ENCODE data around the gene TH. TPM values are rescaled to one million over a fixed set of nuclear protein-coding genes. Genes with fewer than 3 reads are reported as not detected.

TH gene
- total and polyA plus RNA-seq, 2 of the 8 experiments (the other 6 are each of a cell fraction or from before 2014, with no cell fraction given) = 0.09 TPM; not detected in 1

DNA sequence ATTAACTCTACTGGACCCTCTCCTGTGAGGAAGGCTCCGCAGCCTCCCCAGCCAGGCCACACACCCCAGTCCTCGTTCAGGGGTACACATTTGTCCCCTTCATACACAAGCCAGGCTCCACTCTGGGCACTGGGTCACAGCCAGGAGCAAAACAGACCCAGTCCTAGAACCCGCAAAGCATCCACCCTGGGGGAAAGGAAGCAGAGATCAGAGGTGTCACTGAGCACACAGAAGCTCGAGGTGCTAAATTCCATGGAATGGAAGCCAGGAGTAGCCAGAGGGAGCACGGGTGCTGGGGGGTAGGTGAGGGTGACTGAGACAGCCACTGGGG lies 43.6 kb upstream of the TH start:
- Histone ChIP-seq H4K5ac (ENCODE audit: insufficient read length, low read depth, low read length) (no peak overlapping the region), H2BK12ac (ENCODE audit: low read depth, low read length) (no peak overlapping the region), H2BK15ac (ENCODE audit: low read length) (no peak overlapping the region), H4K8ac (ENCODE audit: extremely low read depth, insufficient read depth, low read length) (no peak overlapping the region), H4K20me1 (replicated peaks in 1 of 2; ENCODE audit: control insufficient read depth in 1 of 2, insufficient read depth in 2 of 2, low read length in 2 of 2) (peaks cover 0 to 4% of the 10 kb centered on the region in 2 experiments), H2AK5ac (ENCODE audit: low read depth, low read length) (no peak overlapping the region), H2BK20ac (ENCODE audit: low read length) (no peak overlapping the region), H3K18ac (ENCODE audit: extremely low read depth, low read length) (no peak overlapping the region), H2AFZ (ENCODE audit: low read length) (no peak overlapping the region), H2BK5ac (ENCODE audit: low read depth, low read length) (no peak overlapping the region), H3K4me3 (ENCODE audit: extremely low read depth in 1 of 4, insufficient read depth in 2 of 4, low read depth in 3 of 4, low read length in 4 of 4) (no peak overlapping the region), H3K56ac (replicated peaks; ENCODE audit: insufficient read length, low read depth, low read length) (no peak overlapping the region), H3K23ac (ENCODE audit: insufficient read length) (no peak overlapping the region), H3K79me2 (ENCODE audit: control insufficient read depth in 1 of 2, insufficient read depth in 2 of 2, low read length in 2 of 2) (no peaks in the 10 kb centered on the region), H3K4ac (replicated peaks; ENCODE audit: insufficient read length, low read depth, low read length) (no peak overlapping the region), H3K9ac (replicated peaks in 1 of 4; ENCODE audit: extremely low read depth in 1 of 4, low read depth in 3 of 4, low read length in 3 of 4) (no peak overlapping the region), H3K4me1 (replicated peaks in 1 of 4; ENCODE audit: control insufficient read depth in 3 of 4, insufficient read depth in 4 of 4, low read length in 3 of 4) (peaks cover 5 to 14% (median 12%) of the 10 kb centered on the region in 4 experiments), H3K36me3 (ENCODE audit: control insufficient read depth in 2 of 4, insufficient read depth in 4 of 4, low read length in 3 of 4) (no peaks in the 10 kb centered on the region), H3K14ac (ENCODE audit: insufficient read length) (no peak overlapping the region), H3K79me1 (ENCODE audit: low read depth, low read length) (no peaks in the 10 kb centered on the region; the same call in 1 of the 2 replicates), H2BK120ac (replicated peaks; ENCODE audit: low read depth, low read length) (no peak overlapping the region), H3K4me2 (ENCODE audit: insufficient read depth in 1 of 2, low read depth in 2 of 2, low read length in 2 of 2) (no peak overlapping the region), H3K23me2 (ENCODE audit: low read depth, low read length) (peaks cover 3% of the 10 kb centered on the region; the same call in 1 of the 2 replicates), H3K27ac (ENCODE audit: low read depth, low read length) (no peak overlapping the region), H3K9me3 (ENCODE audit: insufficient read depth in 2 of 2, low read depth in 1 of 2, low read length in 1 of 2) (no peaks in the 10 kb centered on the region), H3K27me3 (replicated peaks in 1 of 4; ENCODE audit: control insufficient read depth in 3 of 4, extremely low read depth in 1 of 4, insufficient read depth in 3 of 4, low read length in 3 of 4) (peaks cover 0 to 27% (median 6%) of the 10 kb centered on the region in 4 experiments; a peak in 4 of 7 replicates), H4K91ac (replicated peaks; ENCODE audit: insufficient read length, low read length) (no peak overlapping the region)
- no peak for DNase-seq (ENCODE audit: low read depth in 1 of 2, low spot score in 2 of 2)
- no peak for FAIRE-seq
- ChIA-PET CTCF (ENCODE audit: partially characterized antibody) (interaction anchor here (3.1 to 4.9 kb wide), 2 partner anchors 17 to 21 kb away, joined by 12 to 15 read pairs; no protein-coding TSS in a partner anchor), POLR2A (ENCODE audit: partially characterized antibody) (interaction anchor here (1.1 kb wide), 1 partner anchor 20 kb away, joined by 3 read pairs; no protein-coding TSS in a partner anchor)
- 85% methylated on average over 5 of the region's 5 CpGs; no CpG with 5 or more reads in 1 of the 2 experiments for WGBS, 2 experiments (ENCODE audit: extremely low coverage in 1 of 2, insufficient coverage in 1 of 2, insufficient read length in 1 of 2, insufficient replicate concordance in 2 of 2, low coverage in 1 of 2, low lambda C conversion rate in 2 of 2, missing lambda C conversion rate in 1 of 2)
- TF ChIP-seq USF2 (IDR thresholded peaks at IDR 0.05; ENCODE audit: low read length) (no peak), CEBPB (IDR thresholded peaks at IDR 0.05; ENCODE audit: low read depth, low read length) (no peak), TEAD4 (IDR thresholded peaks at IDR 0.05; ENCODE audit: low read depth, low read length) (no peak), KDM4A (IDR thresholded peaks at IDR 0.05; ENCODE audit: low read depth, low read length, severe bottlenecking) (no peak), JUND (IDR thresholded peaks at IDR 0.05; ENCODE audit: low read length) (no peak), EGR1 (IDR thresholded peaks at IDR 0.05; ENCODE audit: borderline replicate concordance, low read depth, low read length) (no peak), SIX5 (IDR thresholded peaks at IDR 0.05; ENCODE audit: low read depth, low read length) (no peak), JUN (IDR thresholded peaks at IDR 0.05; ENCODE audit: low read depth, low read length) (no peak), HDAC6 (IDR thresholded peaks at IDR 0.05; ENCODE audit: low read depth, low read length) (no peak), MAFK (IDR thresholded peaks at IDR 0.05; ENCODE audit: low read depth, low read length) (no peak), POLR2AphosphoS5 (IDR thresholded peaks at IDR 0.05; ENCODE audit: low read depth, low read length) (no peak), CTBP2 (IDR thresholded peaks at IDR 0.05; ENCODE audit: borderline replicate concordance, insufficient read depth, insufficient read length, low read length) (no peak)
- TF ChIP-seq, protein P1, sequence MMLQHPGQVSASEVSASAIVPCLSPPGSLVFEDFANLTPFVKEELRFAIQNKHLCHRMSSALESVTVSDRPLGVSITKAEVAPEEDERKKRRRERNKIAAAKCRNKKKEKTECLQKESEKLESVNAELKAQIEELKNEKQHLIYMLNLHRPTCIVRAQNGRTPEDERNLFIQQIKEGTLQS (IDR thresholded peaks at IDR 0.05; ENCODE audit: insufficient read depth, low read depth, low read length) = no peak
